Measurements from ENCODE around the gene SRCIN1.

The SRCIN1 gene

GRCh38 chr17:38569701-38570512, 35.8 kb downstream of the SRCIN1 start:
- no peak for TF ChIP-seq CTCF (IDR thresholded peaks at IDR 0.05)

GRCh38 chr17:38568845-38569510, 36.8 kb downstream of the SRCIN1 start:
- no peak for TF ChIP-seq CTCF (IDR thresholded peaks at IDR 0.05)

GRCh38 chr17:38568274-38568673, 37.5 kb downstream of the SRCIN1 start:
- no peak for TF ChIP-seq CTCF (IDR thresholded peaks at IDR 0.05)

GRCh38 chr17:38567350-38567749, 38.4 kb downstream of the SRCIN1 start:
- no peak for TF ChIP-seq CTCF (IDR thresholded peaks at IDR 0.05)

- TF ChIP-seq CTCF (IDR thresholded peaks at IDR 0.05) = no peak
These were observed 39.1 kb downstream of the SRCIN1 start for GRCh38 chr17:38566666-38567031.

- TF ChIP-seq CTCF (IDR thresholded peaks at IDR 0.05) = no peak
These were observed 39.7 kb downstream of the SRCIN1 start for GRCh38 chr17:38565853-38566665.

GRCh38 chr17:38564869-38565268, 40.9 kb downstream of the SRCIN1 start:
- no peak for TF ChIP-seq CTCF (IDR thresholded peaks at IDR 0.05)

All from LNCAP (cell line).